GM12878 (cell line): ENCODE data around the gene TACR2.

Source experiments
- CBFB ChIP-seq: IDR thresholded peaks from 2 replicates; pipeline ENCODE4 v1.6.1; 2016; ENCODE audit warnings: antibody characterized with exemption, low read depth
- FOXK2 ChIP-seq: fragments of 450-650 bp; IDR thresholded peaks from 2 replicates; pipeline ENCODE4 v1.6.1; 2017; ENCODE audit warnings: mild to moderate bottlenecking, moderate library complexity
- GABPA ChIP-seq: IDR thresholded peaks from 2 replicates; pipeline ENCODE4 v1.6.1; 2014; ENCODE audit warnings: antibody characterized with exemption, low read depth, mild to moderate bottlenecking, inconsistent platforms
- GATAD2B ChIP-seq: fragments of 450-650 bp; conservative IDR thresholded peaks from 2 replicates; pipeline ENCODE4 v1.6.1; 2017; ENCODE audit warnings: low read depth, mild to moderate bottlenecking, moderate library complexity
- MXI1 ChIP-seq: fragments of 150-350 bp; IDR thresholded peaks from 2 replicates; pipeline ENCODE4 v1.6.1; 2011; ENCODE audit warnings: low read depth, mild to moderate bottlenecking, inconsistent platforms, low read length, improper control_type of control experiment
- TF ChIP-seq, protein P1 (sequence below): fragments of 450-650 bp; IDR thresholded peaks from 2 replicates; pipeline ENCODE4 v1.6.1; 2017; ENCODE audit warnings: mild to moderate bottlenecking, low read depth, inconsistent platforms; ENCODE audit not compliant: poor library complexity, severe bottlenecking
- TF ChIP-seq, protein P2 (sequence below): IDR thresholded peaks from 2 replicates; pipeline ENCODE4 v1.6.1; 2012; ENCODE audit warnings: low read depth, low read length, improper control_type of control experiment
- TF ChIP-seq, protein P3 (sequence below): IDR thresholded peaks from 2 replicates; pipeline ENCODE4 v1.6.1; 2011; ENCODE audit warnings: low read depth, mild to moderate bottlenecking, low read length, moderate library complexity, borderline replicate concordance; ENCODE audit errors: extremely low read depth
- TF ChIP-seq, protein P4 (sequence below), 3 experiments: IDR thresholded peaks in 2 of 3; conservative IDR thresholded peaks in 1 of 3; 2 replicates each; pipeline ENCODE4 v1.5.1; 2011; ENCODE audit warnings: low read depth in 3 of 3, low read length in 3 of 3, mild to moderate bottlenecking in 3 of 3, control low read depth in 2 of 3, moderate library complexity in 2 of 3, inconsistent platforms in 1 of 3, mixed read lengths in 1 of 3; ENCODE audit not compliant: control insufficient read depth in 2 of 3, insufficient read depth in 1 of 3; ENCODE audit errors: extremely low read depth in 1 of 3
- TF ChIP-seq, protein P5 (sequence below): IDR thresholded peaks from 2 replicates; pipeline ENCODE4 v1.6.1; 2012; ENCODE audit warnings: low read depth, low read length, improper control_type of control experiment

- TF ChIP-seq, protein P1, sequence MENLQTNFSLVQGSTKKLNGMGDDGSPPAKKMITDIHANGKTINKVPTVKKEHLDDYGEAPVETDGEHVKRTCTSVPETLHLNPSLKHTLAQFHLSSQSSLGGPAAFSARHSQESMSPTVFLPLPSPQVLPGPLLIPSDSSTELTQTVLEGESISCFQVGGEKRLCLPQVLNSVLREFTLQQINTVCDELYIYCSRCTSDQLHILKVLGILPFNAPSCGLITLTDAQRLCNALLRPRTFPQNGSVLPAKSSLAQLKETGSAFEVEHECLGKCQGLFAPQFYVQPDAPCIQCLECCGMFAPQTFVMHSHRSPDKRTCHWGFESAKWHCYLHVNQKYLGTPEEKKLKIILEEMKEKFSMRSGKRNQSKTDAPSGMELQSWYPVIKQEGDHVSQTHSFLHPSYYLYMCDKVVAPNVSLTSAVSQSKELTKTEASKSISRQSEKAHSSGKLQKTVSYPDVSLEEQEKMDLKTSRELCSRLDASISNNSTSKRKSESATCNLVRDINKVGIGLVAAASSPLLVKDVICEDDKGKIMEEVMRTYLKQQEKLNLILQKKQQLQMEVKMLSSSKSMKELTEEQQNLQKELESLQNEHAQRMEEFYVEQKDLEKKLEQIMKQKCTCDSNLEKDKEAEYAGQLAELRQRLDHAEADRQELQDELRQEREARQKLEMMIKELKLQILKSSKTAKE: no peak
- TF ChIP-seq GABPA (no peak), MXI1 (no peak), CBFB (no peak), GATAD2B (no peak), FOXK2 (no peak)
- TF ChIP-seq, protein P2, sequence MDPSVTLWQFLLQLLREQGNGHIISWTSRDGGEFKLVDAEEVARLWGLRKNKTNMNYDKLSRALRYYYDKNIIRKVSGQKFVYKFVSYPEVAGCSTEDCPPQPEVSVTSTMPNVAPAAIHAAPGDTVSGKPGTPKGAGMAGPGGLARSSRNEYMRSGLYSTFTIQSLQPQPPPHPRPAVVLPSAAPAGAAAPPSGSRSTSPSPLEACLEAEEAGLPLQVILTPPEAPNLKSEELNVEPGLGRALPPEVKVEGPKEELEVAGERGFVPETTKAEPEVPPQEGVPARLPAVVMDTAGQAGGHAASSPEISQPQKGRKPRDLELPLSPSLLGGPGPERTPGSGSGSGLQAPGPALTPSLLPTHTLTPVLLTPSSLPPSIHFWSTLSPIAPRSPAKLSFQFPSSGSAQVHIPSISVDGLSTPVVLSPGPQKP: no peak
- TF ChIP-seq, protein P3, sequence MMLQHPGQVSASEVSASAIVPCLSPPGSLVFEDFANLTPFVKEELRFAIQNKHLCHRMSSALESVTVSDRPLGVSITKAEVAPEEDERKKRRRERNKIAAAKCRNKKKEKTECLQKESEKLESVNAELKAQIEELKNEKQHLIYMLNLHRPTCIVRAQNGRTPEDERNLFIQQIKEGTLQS: no peak
- TF ChIP-seq, protein P4, sequence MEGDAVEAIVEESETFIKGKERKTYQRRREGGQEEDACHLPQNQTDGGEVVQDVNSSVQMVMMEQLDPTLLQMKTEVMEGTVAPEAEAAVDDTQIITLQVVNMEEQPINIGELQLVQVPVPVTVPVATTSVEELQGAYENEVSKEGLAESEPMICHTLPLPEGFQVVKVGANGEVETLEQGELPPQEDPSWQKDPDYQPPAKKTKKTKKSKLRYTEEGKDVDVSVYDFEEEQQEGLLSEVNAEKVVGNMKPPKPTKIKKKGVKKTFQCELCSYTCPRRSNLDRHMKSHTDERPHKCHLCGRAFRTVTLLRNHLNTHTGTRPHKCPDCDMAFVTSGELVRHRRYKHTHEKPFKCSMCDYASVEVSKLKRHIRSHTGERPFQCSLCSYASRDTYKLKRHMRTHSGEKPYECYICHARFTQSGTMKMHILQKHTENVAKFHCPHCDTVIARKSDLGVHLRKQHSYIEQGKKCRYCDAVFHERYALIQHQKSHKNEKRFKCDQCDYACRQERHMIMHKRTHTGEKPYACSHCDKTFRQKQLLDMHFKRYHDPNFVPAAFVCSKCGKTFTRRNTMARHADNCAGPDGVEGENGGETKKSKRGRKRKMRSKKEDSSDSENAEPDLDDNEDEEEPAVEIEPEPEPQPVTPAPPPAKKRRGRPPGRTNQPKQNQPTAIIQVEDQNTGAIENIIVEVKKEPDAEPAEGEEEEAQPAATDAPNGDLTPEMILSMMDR (IDR thresholded peaks at IDR 0.05 in 2 of 3, conservative IDR thresholded peaks at IDR 0.05 in 1 of 3; ENCODE audit: control insufficient read depth in 2 of 3, extremely low read depth in 1 of 3, insufficient read depth in 1 of 3, low read depth in 3 of 3, low read length in 3 of 3): no peak
- TF ChIP-seq, protein P5, sequence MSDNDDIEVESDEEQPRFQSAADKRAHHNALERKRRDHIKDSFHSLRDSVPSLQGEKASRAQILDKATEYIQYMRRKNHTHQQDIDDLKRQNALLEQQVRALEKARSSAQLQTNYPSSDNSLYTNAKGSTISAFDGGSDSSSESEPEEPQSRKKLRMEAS: no peak
Measured at GRCh38 chr10:69455006-69455763, 38.5 kb upstream of the TACR2 start.
